RWPE2 (cell line): Measurements from ENCODE around the gene CDK14.

Experiments
- ATAC-seq: fragments of 200-7000 bp; cut with Tn5 transposase; 3 replicates; pipeline ENCODE4 v1.9.1; 2021; ENCODE audit warnings: low read depth
- DNase-seq: peaks from one replicate; pipeline ENCODE4 v3.0.0-alpha.2; 2020; ENCODE audit warnings: low spot score
- H3K27ac ChIP-seq: fragments of 450-650 bp; 2 replicates; pipeline ENCODE4 v1.5.1; 2017; ENCODE audit warnings: mild to moderate bottlenecking; ENCODE audit not compliant: poor library complexity, severe bottlenecking
- H3K27me3 ChIP-seq: fragments of 250-450 bp; sonication (Bioruptor Pico); 2 replicates; pipeline ENCODE4 v1.5.1; 2021; ENCODE audit warnings: mild to moderate bottlenecking, moderate library complexity; ENCODE audit not compliant: insufficient read depth, poor library complexity, severe bottlenecking
- H3K36me3 ChIP-seq: fragments of 250-450 bp; sonication (Bioruptor Pico); 2 replicates; pipeline ENCODE4 v1.5.1; 2020; ENCODE audit warnings: low read depth, mild to moderate bottlenecking, moderate library complexity
- H3K4me1 ChIP-seq: fragments of 250-450 bp; sonication (Bioruptor Pico); 2 replicates; pipeline ENCODE4 v1.5.1; 2021; ENCODE audit warnings: mild to moderate bottlenecking, moderate library complexity; ENCODE audit not compliant: insufficient read depth, poor library complexity, severe bottlenecking
- H3K4me3 ChIP-seq: fragments of 250-450 bp; sonication (Bioruptor Pico); 2 replicates; pipeline ENCODE4 v1.5.1; 2021; ENCODE audit warnings: mild to moderate bottlenecking, moderate library complexity; ENCODE audit not compliant: severe bottlenecking
- H3K9me3 ChIP-seq: fragments of 250-450 bp; sonication (Bioruptor Pico); 2 replicates; pipeline ENCODE4 v1.5.1; 2021; ENCODE audit warnings: mild to moderate bottlenecking, moderate library complexity; ENCODE audit not compliant: severe bottlenecking
- CTCF ChIP-seq: fragments of 450-650 bp; IDR thresholded peaks from one replicate; pipeline ENCODE4 v1.5.1; 2017; ENCODE audit warnings: mild to moderate bottlenecking, moderate library complexity; ENCODE audit not compliant: poor library complexity, severe bottlenecking

CDK14 gene

GRCh38 chr7:90933041-90933440, 336.9 kb downstream of the CDK14 start:
- TF ChIP-seq CTCF = no peak
- DNase-seq = no peak
- H3K27ac ChIP-seq = no peak overlapping the region
- no peaks in the 10 kb centered on the region for H3K36me3 ChIP-seq
- ATAC-seq = no peak
- H3K4me1 ChIP-seq = no peaks in the 10 kb centered on the region
- no peaks in the 10 kb centered on the region for H3K27me3 ChIP-seq
- no peaks in the 10 kb centered on the region for H3K9me3 ChIP-seq
- H3K4me3 ChIP-seq = no peak overlapping the region

DNA sequence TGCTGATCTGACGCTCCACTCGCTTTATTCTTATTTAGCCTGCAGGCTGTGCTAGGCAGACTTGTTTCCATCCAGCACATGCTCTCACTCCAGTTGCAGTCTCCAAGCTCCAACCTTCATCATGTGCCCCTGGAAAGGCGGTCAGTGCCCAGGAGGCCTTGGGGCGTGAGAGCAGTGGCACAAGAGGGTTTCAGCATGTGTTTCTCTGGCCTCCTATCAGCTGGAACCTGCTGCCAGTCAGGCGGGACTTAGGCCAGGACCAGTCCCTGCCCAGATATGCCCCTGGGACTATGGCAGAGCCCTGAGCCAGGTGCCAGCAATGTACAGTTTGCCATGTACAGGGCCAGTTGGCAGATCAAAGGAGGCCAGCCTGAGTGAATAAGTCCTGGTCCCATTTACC, 337.9 kb downstream of the CDK14 start:
- DNase-seq (no peak), ATAC-seq (no peak)
- Histone ChIP-seq H3K9me3 (no peaks in the 10 kb centered on the region), H3K27me3 (no peaks in the 10 kb centered on the region), H3K36me3 (no peaks in the 10 kb centered on the region), H3K4me1 (no peaks in the 10 kb centered on the region), H3K27ac (no peak overlapping the region), H3K4me3 (no peak overlapping the region)
- no peak for TF ChIP-seq CTCF

GRCh38 chr7:90938371-90938770, 342.2 kb downstream of the CDK14 start:
- Histone ChIP-seq H3K9me3 (no peaks in the 10 kb centered on the region), H3K4me1 (no peaks in the 10 kb centered on the region), H3K27ac (no peak overlapping the region), H3K4me3 (no peak overlapping the region), H3K36me3 (no peaks in the 10 kb centered on the region), H3K27me3 (no peaks in the 10 kb centered on the region)
- DNase-seq = no peak
- no peak for TF ChIP-seq CTCF
- ATAC-seq = no peak

DNA sequence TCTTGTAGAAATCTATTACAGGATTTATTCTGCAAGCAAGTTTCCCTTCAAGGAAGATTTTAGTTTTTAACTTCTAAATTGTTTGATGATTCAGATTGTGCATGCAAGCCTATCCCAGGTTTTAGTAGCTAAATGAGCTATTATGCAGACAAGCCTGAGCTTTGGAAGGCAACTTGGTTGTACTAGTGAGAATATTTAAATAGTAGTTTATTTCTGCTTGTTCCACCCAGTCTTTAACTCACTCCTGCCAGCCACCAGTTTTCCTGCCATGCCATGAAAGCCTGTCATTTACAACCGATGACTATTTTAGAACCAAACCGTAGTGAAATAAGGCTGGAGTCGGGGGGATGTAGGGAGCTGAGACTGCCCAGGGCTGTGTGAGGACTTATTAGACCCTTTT, 343.5 kb downstream of the CDK14 start:
- DNase-seq (no peak), ATAC-seq (no peak)
- H3K4me3 ChIP-seq = no peak overlapping the region
- no peak overlapping the region for H3K27ac ChIP-seq
- H3K4me1 ChIP-seq = no peaks in the 10 kb centered on the region
- TF ChIP-seq CTCF = no peak
- no peaks in the 10 kb centered on the region for H3K27me3 ChIP-seq
- H3K9me3 ChIP-seq = no peaks in the 10 kb centered on the region
- no peaks in the 10 kb centered on the region for H3K36me3 ChIP-seq

DNA sequence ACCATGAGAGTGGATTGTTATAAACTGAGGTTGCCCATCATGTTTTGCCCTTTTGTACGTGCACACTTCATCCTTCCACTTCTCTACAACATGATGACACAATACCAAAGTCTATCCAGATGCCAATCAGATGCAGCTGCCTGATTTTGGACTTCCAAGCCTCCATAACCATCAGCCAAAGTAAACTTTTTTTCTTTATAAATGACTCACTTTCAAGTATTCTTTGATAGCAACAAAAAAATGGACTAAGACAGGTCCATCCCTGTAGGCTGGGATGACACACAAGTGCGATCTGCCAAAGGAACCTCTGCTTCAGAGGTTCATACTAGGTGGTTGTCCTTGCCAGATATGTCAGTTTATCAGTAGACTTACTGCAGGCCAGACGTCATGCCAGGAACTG, 347.9 kb downstream of the CDK14 start:
- Histone ChIP-seq H3K27ac (no peak overlapping the region), H3K4me1 (no peaks in the 10 kb centered on the region), H3K9me3 (no peaks in the 10 kb centered on the region), H3K36me3 (no peaks in the 10 kb centered on the region), H3K27me3 (no peaks in the 10 kb centered on the region), H3K4me3 (no peak overlapping the region)
- DNase-seq = no peak
- ATAC-seq = no peak
- TF ChIP-seq CTCF = no peak
